Activated T-helper 17 cell treated with anti-CD3 and anti-CD28 coated beads, Interleukin-2, amount 50 U/mL, for 72 hours (primary cell): ENCODE measurements around the gene ZNF710. TPM values are rescaled to one million over a fixed set of nuclear protein-coding genes. Genes with fewer than 3 reads are reported as not detected.

ENCODE experiments used
- total RNA-seq, 2 donors: library from RNA; stranded (reverse); gene quantifications; one replicate each; pipeline ENCODE4 v1.2.3, GENCODE V29; 2022

The ZNF710 gene
- total RNA-seq, 2 donors from 2014 or later = 12.2 to 15.4 TPM

Other genes starting within 250 kb of the ZNF710 start
- gene MESP2, start 225.0 kb upstream of the ZNF710 start, total RNA-seq = under 1 TPM in 1 of 2 donors, not detected in 1; 0.15 TPM
- gene ANPEP, start 186.5 kb upstream of the ZNF710 start, total RNA-seq = under 1 TPM; 0.19 to 0.45 TPM
- 10 to 100 TPM; 14.0 to 16.0 TPM for gene AP3S2, start 107.3 kb upstream of the ZNF710 start, total RNA-seq
- gene ARPIN, start 88.4 kb upstream of the ZNF710 start, total RNA-seq = not detected
- 10 to 100 TPM; 53.5 to 75.6 TPM for gene IDH2, start 101.1 kb downstream of the ZNF710 start, total RNA-seq
- gene SEMA4B, start 200.0 kb downstream of the ZNF710 start, total RNA-seq = 10 to 100 TPM; 17.3 to 49.1 TPM
- gene CIB1, start 232.6 kb downstream of the ZNF710 start, total RNA-seq = 100 to 1,000 TPM; 128 to 163 TPM
- 1 to 10 TPM; 8.2 to 9.4 TPM for gene GDPGP1, start 232.9 kb downstream of the ZNF710 start, total RNA-seq
- 1 to 10 TPM in 1 of 2 donors, not detected in 1; 1.3 TPM for gene TTLL13, start 248.2 kb downstream of the ZNF710 start, total RNA-seq